Cardiac fibroblast (primary cell): ENCODE measurements around the gene PDZD7.
"Not testable (repeated sequence)": the region's sequence is repeated elsewhere in the genome, so short reads cannot be mapped to it uniquely, and the experiment has no call there.

Source experiments
- DNase-seq, 2 donors: peaks; one replicate each; pipeline versions ENCODE4 v3.0.0 to v3.0.0-alpha.2; 2010; ENCODE audit warnings: low read depth in 2 of 2
- H3K4me3 ChIP-seq, 2 donors: replicated peaks in 1 of 2; 1 replicate in 1 of 2; 2 replicates in 1 of 2; pipeline ENCODE4 v1.5.1; 2011; ENCODE audit warnings: low read depth in 2 of 2, low read length in 2 of 2, mild to moderate bottlenecking in 2 of 2, moderate library complexity in 1 of 2
- CTCF ChIP-seq: IDR thresholded peaks from one replicate; pipeline ENCODE4 v1.5.1; 2011; ENCODE audit warnings: low read depth, mild to moderate bottlenecking, low read length, inconsistent platforms

Gene PDZD7

GRCh38 chr10:100977436-100977835 lies 53.5 kb downstream of the PDZD7 start:
- H3K4me3 ChIP-seq, result no peak overlapping the region
- TF ChIP-seq CTCF, result no peak
- DNase-seq, result no peak

- no peak overlapping the region for H3K4me3 ChIP-seq
Measured at GRCh38 chr10:100976906-100977305, 54.0 kb downstream of the PDZD7 start.

GRCh38 chr10:100975397-100975796 lies 55.5 kb downstream of the PDZD7 start:
- not testable (repeated sequence) for H3K4me3 ChIP-seq, DNase-seq

More at GRCh38 chr10:100976906-100977305, 54.0 kb downstream of the PDZD7 start:
- no peak for DNase-seq
- no peak for TF ChIP-seq CTCF

GRCh38 chr10:100972904-100973535 lies 57.9 kb downstream of the PDZD7 start:
- H3K4me3 ChIP-seq, result no peak overlapping the region
- TF ChIP-seq CTCF, result no peak
- DNase-seq, result no peak

GRCh38 chr10:100972115-100972903 lies 58.6 kb downstream of the PDZD7 start:
- TF ChIP-seq CTCF, result no peak
- no peak overlapping the region for H3K4me3 ChIP-seq
- DNase-seq, result no peak

- no peak for DNase-seq
- TF ChIP-seq CTCF, result no peak
Measured at GRCh38 chr10:100970914-100971811, 59.8 kb downstream of the PDZD7 start.

More at GRCh38 chr10:100970914-100971811, 59.8 kb downstream of the PDZD7 start:
- H3K4me3 ChIP-seq, result no peak overlapping the region
